ENCODE results near the gene RHOD. TPM values are rescaled to one million over a fixed set of nuclear protein-coding genes. Genes with fewer than 3 reads are reported as not detected.
A peak's percentile ranks its signal among the peaks of the same experiment; 100 is the strongest.

Gene RHOD
- total and polyA plus RNA-seq, 12 donors, result 21.9 to 103 (median 35.2) TPM

DNA sequence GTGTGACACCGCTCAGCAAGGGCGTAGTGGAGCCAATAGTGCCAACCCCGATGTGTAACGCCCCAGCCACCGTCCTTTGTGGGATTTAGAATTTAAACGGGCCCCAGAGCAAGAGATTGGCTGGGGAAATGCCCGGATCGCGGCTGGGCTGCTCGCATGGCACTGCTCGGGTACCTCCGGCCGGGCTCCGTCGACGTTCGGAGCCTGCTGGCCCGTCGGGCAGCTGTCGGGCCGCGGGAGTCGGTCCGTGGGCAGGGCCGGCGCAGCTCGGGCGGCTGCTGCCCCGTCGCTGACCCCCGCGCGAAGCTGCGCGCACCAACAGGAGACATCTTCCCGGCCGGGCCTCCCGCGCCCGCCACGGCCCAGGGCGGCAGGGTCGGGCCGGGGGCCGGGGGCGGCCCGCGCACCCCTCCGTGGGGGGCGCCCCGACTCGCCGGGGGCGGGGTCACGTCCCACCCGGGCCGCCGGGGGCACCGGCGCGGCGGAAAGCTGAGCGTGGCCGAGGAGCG is 61.1 kb downstream of the RHOD start:
- peaks cover 0 to 13% (median 2%) of the 10 kb centered on the region in 9 donors for H3K36me3 ChIP-seq
- H3K9me3 ChIP-seq, result no peaks in the 10 kb centered on the region
- peaks cover 14 to 44% (median 18%) of the 10 kb centered on the region in 9 donors for H3K4me1 ChIP-seq
- peak overlapping the region; percentile 52 to 100 (median 97) for H3K27ac ChIP-seq
- peak overlapping the region in 9 of 10 donors; percentile 38 to 94 (median 60) for H3K4me3 ChIP-seq
- 10 to 17% methylated on average over 56 to 65 of the region's 65 CpGs for WGBS, 2 donors
- TF ChIP-seq, protein P1, sequence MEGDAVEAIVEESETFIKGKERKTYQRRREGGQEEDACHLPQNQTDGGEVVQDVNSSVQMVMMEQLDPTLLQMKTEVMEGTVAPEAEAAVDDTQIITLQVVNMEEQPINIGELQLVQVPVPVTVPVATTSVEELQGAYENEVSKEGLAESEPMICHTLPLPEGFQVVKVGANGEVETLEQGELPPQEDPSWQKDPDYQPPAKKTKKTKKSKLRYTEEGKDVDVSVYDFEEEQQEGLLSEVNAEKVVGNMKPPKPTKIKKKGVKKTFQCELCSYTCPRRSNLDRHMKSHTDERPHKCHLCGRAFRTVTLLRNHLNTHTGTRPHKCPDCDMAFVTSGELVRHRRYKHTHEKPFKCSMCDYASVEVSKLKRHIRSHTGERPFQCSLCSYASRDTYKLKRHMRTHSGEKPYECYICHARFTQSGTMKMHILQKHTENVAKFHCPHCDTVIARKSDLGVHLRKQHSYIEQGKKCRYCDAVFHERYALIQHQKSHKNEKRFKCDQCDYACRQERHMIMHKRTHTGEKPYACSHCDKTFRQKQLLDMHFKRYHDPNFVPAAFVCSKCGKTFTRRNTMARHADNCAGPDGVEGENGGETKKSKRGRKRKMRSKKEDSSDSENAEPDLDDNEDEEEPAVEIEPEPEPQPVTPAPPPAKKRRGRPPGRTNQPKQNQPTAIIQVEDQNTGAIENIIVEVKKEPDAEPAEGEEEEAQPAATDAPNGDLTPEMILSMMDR (IDR thresholded peaks at IDR 0.05), result no peak
- H3K27me3 ChIP-seq, result no peaks in the 10 kb centered on the region
- ATAC-seq, result no peak
- peak; percentile 17 to 48 for DNase-seq
- intact Hi-C loops (cut with DNase I), result loop anchor here in 2 of 10 donors (5.0 kb wide), 1 partner anchor 50 kb away; no protein-coding TSS in a partner anchor

DNA sequence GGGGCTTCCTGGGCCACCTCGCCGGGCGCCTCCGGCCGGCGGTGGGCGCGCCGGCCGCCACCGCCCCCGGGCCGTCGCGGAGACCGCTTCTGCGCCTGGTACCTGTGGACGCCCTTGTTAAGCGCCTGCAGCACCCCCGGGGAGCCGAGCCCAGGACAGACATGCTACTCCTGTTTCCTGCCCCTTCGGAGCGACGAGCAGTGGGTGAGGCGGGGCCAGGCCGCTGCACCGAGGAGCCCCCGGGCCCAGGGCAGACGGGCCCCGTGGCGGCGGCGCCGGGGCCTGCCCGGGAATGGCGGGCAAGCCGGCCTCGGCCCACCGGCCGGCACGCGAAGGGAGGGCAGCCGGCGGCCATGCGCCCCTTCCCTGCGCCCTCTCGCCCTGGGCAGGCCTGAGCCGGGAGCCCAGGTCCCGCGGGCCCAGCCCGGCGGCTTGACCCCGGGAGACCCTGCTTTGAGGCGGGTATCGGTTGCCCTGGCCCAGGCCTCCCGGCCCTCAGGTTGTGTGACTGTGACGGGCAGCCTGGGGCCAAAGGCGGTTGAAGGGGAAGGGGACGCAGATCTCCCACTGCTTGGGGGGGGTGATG is 61.6 kb downstream of the RHOD start:
- Histone ChIP-seq H3K36me3 (peaks cover 0 to 18% (median 4%) of the 10 kb centered on the region in 9 donors), H3K27ac (peak overlapping the region; percentile 92 to 100 (median 97)), H3K9me3 (no peaks in the 10 kb centered on the region), H3K27me3 (no peaks in the 10 kb centered on the region), H3K4me3 (peak overlapping the region; percentile 16 to 94 (median 60)), H3K4me1 (peaks cover 14 to 46% (median 21%) of the 10 kb centered on the region in 9 donors)
- DNase-seq (peak; percentile 36 to 62), ATAC-seq (peak in 6 of 8 donors; percentile 0 to 52 (median 12))
- TF ChIP-seq, protein P1 (IDR thresholded peaks at IDR 0.05), result no peak
- WGBS, 2 donors, result 1 to 5% methylated on average over 39 to 56 of the region's 59 CpGs
- intact Hi-C loops (cut with DNase I), result loop anchor here in 2 of 10 donors (5.0 kb wide), 1 partner anchor 49 kb away; no protein-coding TSS in a partner anchor

DNA sequence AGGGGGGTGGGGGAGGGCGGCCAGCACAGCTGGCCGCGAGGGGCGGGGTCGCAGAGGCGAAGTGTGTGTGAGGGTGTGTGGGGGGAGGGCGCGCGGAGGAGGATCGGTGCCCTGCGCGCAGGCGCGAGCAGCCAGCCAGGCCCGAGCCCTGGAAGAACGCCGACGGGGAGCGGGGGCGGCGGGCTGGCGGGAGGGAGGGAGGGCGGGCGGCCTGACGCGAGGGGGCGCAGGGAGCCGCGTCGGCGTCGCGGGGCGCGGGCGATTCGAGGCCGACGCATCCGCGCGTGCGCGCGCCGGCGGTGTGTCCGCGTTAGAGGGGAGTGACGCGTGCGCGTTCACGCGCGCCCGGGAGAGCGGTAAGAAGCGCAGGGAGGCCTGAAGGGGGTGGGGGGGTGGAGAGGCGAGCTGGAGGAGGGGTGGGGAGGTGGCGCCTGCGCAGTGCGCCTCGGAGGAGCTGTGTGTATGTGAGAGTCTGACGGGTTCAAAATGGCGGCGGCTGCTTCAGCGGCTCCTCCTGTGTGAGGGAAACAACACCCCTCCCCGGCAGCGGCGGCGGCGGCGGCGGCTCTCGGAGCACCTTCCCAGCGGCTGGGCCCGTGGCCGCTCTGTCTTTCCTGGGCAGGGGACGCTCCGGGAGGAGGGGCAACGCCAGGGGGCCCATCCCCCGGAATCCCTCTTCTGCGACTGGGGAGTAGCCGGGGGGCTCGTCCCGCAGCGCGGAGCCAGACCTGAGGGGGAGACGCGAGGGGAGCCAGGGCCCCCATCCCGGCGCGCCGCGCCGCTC is 62.3 kb downstream of the RHOD start, which contains the start of gene KDM2A:
Gene KDM2A (plus strand): TSS at position 463 of the 784 bp plus-strand sequence. CDS start 2,054 bp downstream, outside the sequence.
- WGBS, 2 donors, result 0% methylated on average over 40 to 95 of the region's 97 CpGs
- peaks cover 15 to 51% (median 26%) of the 10 kb centered on the region in 9 donors for H3K4me1 ChIP-seq

More for the DNA sequence above, 62.3 kb downstream of the RHOD start, which contains the start of gene KDM2A:
- no peaks in the 10 kb centered on the region for H3K9me3 ChIP-seq
- peaks cover 0 to 25% (median 4%) of the 10 kb centered on the region in 9 donors for H3K36me3 ChIP-seq
- peak within 1 kb of the TSS; percentile 85 to 98 (median 94) for H3K4me3 ChIP-seq
- H3K27me3 ChIP-seq, result no peaks in the 10 kb centered on the region
- ATAC-seq (peak; percentile 93 to 97 (median 95)), DNase-seq (peak; percentile 99 to 100)
- H3K27ac ChIP-seq, result peak within 1 kb of the TSS; percentile 96 to 100 (median 98)
- TF ChIP-seq, protein P1 (IDR thresholded peaks at IDR 0.05), result peak in 7 of 9 donors; percentile 19 to 59 (median 40)
- intact Hi-C loops (cut with DNase I), result loop anchor here in 2 of 10 donors (5.0 kb wide), 1 partner anchor 48 kb away; no protein-coding TSS in a partner anchor

All from heart right ventricle (tissue), 16 donors.